Mammary epithelial cell (primary cell): ENCODE results near the gene FAM151B.

ENCODE experiments used
- CTCF ChIP-seq, 2 donors: IDR thresholded peaks in 1 of 2; conservative IDR thresholded peaks in 1 of 2; 2 replicates each; pipeline ENCODE4 v1.5.1; 2011 to 2012; ENCODE audit warnings: inconsistent platforms in 2 of 2, low read length in 2 of 2, mild to moderate bottlenecking in 2 of 2, control low read depth in 1 of 2, low read depth in 1 of 2; ENCODE audit not compliant: insufficient read depth in 1 of 2; ENCODE audit errors: extremely low read depth in 1 of 2
- EZH2 ChIP-seq: IDR thresholded peaks from 2 replicates; pipeline ENCODE4 v1.6.1; 2012; ENCODE audit warnings: low read length, inconsistent platforms, borderline replicate concordance

- TF ChIP-seq CTCF (conservative IDR thresholded peaks at IDR 0.05 in 1 of 2, IDR thresholded peaks at IDR 0.05 in 1 of 2; ENCODE audit: extremely low read depth in 1 of 2, insufficient read depth in 1 of 2, low read depth in 1 of 2, low read length in 2 of 2) (no peak), EZH2 (no peak)
Observed at GRCh38 chr5:80438739-80439138, 49.2 kb upstream of the FAM151B start.
